Caco-2 (cell line): Measurements from ENCODE around the gene TNP2. TPM values are rescaled to one million over a fixed set of nuclear protein-coding genes. Genes with fewer than 3 reads are reported as not detected.

Experiments used
- BruUV-seq: library from RNA; stranded (reverse); fragments of 400-500 nt; replicated peaks from 2 replicates; lab custom pipeline; 2021; lab: Mats Ljungman, UMichigan
- CTCF ChIA-PET: fragments of 300-600 bp; sonication (Branson Sonifier 250); formaldehyde crosslinking; loops from one replicate; lab custom pipeline; 2022; ENCODE audit warnings: antibody characterized with exemption; lab: Charles Lee
- POLR2A ChIA-PET: fragments of 300-600 bp; sonication (Branson Sonifier 250); formaldehyde crosslinking; loops from one replicate; lab custom pipeline; 2022; ENCODE audit warnings: antibody characterized with exemption; lab: Charles Lee
- DNase-seq, 2 experiments: peaks; one replicate each; pipeline versions ENCODE4 v3.0.0 to v3.0.0-alpha.2; 2020 to 2022
- H3K27me3 ChIP-seq: replicated peaks from 2 replicates; pipeline ENCODE4 v1.6.0; 2011; ENCODE audit warnings: low read length; ENCODE audit not compliant: control insufficient read depth, insufficient read depth
- H3K36me3 ChIP-seq: 2 replicates; pipeline ENCODE4 v1.5.1; 2011; ENCODE audit warnings: low read length; ENCODE audit not compliant: control insufficient read depth, insufficient read depth
- H3K4me1 ChIP-seq: fragments of 250-450 bp; sonication (Bioruptor Pico); 2 replicates; pipeline ENCODE4 v1.5.1; 2020; ENCODE audit warnings: mild to moderate bottlenecking
- H3K4me3 ChIP-seq: 2 replicates; pipeline ENCODE4 v1.5.1; 2011; ENCODE audit warnings: low read depth, mild to moderate bottlenecking, control low read depth, low read length
- H3K9me3 ChIP-seq: fragments of 250-450 bp; sonication (Bioruptor Pico); 2 replicates; pipeline ENCODE4 v1.5.1; 2020; ENCODE audit warnings: mild to moderate bottlenecking, moderate library complexity
- H3K27ac Mint-ChIP-seq: one replicate; pipeline ENCODE4 v1.8.0; 2022; ENCODE audit warnings: mixed read lengths; ENCODE audit not compliant: unreplicated experiment
- H3K27me3 Mint-ChIP-seq: one replicate; pipeline ENCODE4 v1.8.0; 2022; ENCODE audit warnings: mixed read lengths; ENCODE audit not compliant: insufficient read depth, unreplicated experiment
- H3K36me3 Mint-ChIP-seq: one replicate; pipeline ENCODE4 v1.8.0; 2022; ENCODE audit warnings: mild to moderate bottlenecking, mixed read lengths; ENCODE audit not compliant: insufficient read depth, unreplicated experiment
- H3K4me1 Mint-ChIP-seq: one replicate; pipeline ENCODE4 v1.8.0; 2022; ENCODE audit warnings: low read depth, mixed read lengths; ENCODE audit not compliant: unreplicated experiment
- H3K4me3 Mint-ChIP-seq: one replicate; pipeline ENCODE4 v1.8.0; 2022; ENCODE audit warnings: mild to moderate bottlenecking, moderate library complexity, mixed read lengths; ENCODE audit not compliant: unreplicated experiment
- H3K9me3 Mint-ChIP-seq: one replicate; pipeline ENCODE4 v1.8.0; 2022; ENCODE audit warnings: mixed read lengths; ENCODE audit not compliant: unreplicated experiment
- CTCF ChIP-seq, 2 experiments: fragments of 200-600 bp in 1 of 2; IDR thresholded peaks; 1 replicate in 1 of 2; 2 replicates in 1 of 2; pipeline versions ENCODE4 v1.5.1 to v1.8.0; 2011 to 2022; ENCODE audit warnings: antibody characterized with exemption in 1 of 2, control low read depth in 1 of 2, inconsistent platforms in 1 of 2, low read depth in 1 of 2, low read length in 1 of 2, mild to moderate bottlenecking in 1 of 2, moderate library complexity in 1 of 2; ENCODE audit not compliant: insufficient read depth in 1 of 2, severe bottlenecking in 1 of 2, unreplicated experiment in 1 of 2
- intact Hi-C: fragments of 100-400 bp; cut with micrococcal nuclease; formaldehyde crosslinking; loops from one replicate; pipeline ENCODE4 v1.10.0; 2022; ENCODE audit not compliant: unreplicated experiment
- total RNA-seq: library from RNA; stranded (reverse); gene quantifications from 2 replicates; pipeline ENCODE4 v1.2.3, GENCODE V29; 2022

TNP2 gene
- total RNA-seq, 1 experiment from 2014 or later, result not detected

GRCh38 chr16:11295672-11296071 is 26.5 kb upstream of the TNP2 start:
- Mint-ChIP-seq H3K4me3 (no peak overlapping the region), H3K9me3 (no peaks in the 10 kb centered on the region), H3K4me1 (peaks cover 13% of the 10 kb centered on the region), H3K27ac (no peak overlapping the region), H3K36me3 (no peaks in the 10 kb centered on the region), H3K27me3 (no peaks in the 10 kb centered on the region)
- H3K4me1 ChIP-seq, result peaks cover 26% of the 10 kb centered on the region
- DNase-seq, result no peak
- ChIA-PET CTCF (no interaction called here), POLR2A (no interaction called here)
- intact Hi-C loops, result no loop called here
- H3K36me3 ChIP-seq, result no peaks in the 10 kb centered on the region
- no peaks in the 10 kb centered on the region for H3K27me3 ChIP-seq
- H3K4me3 ChIP-seq, result no peak overlapping the region
- TF ChIP-seq CTCF (IDR thresholded peaks at IDR 0.05; ENCODE audit: insufficient read depth in 1 of 2, low read depth in 1 of 2, low read length in 1 of 2, severe bottlenecking in 1 of 2, unreplicated experiment in 1 of 2), result no peak
- no TSS peak for BruUV-seq
- H3K9me3 ChIP-seq, result no peaks in the 10 kb centered on the region

- POLR2A ChIA-PET, result no interaction called here
- peaks cover 22% of the 10 kb centered on the region for H3K4me1 ChIP-seq
- H3K4me1 Mint-ChIP-seq, result peaks cover 18% of the 10 kb centered on the region
- no peak overlapping the region for H3K4me3 ChIP-seq
- H3K9me3 Mint-ChIP-seq, result no peaks in the 10 kb centered on the region
- BruUV-seq, result no TSS peak
- intact Hi-C loops, result no loop called here
- TF ChIP-seq CTCF (IDR thresholded peaks at IDR 0.05; ENCODE audit: insufficient read depth in 1 of 2, low read depth in 1 of 2, low read length in 1 of 2, severe bottlenecking in 1 of 2, unreplicated experiment in 1 of 2), result no peak
- no peaks in the 10 kb centered on the region for H3K36me3 ChIP-seq
- CTCF ChIA-PET, result interaction anchor here (0.6 to 1.5 kb wide), 4 partner anchors 37 to 367 kb away, joined by 3 to 5 read pairs (median 4); no protein-coding TSS in a partner anchor
- H3K27me3 Mint-ChIP-seq, result no peaks in the 10 kb centered on the region
- DNase-seq, result no peak
- no peaks in the 10 kb centered on the region for H3K27me3 ChIP-seq
- H3K27ac Mint-ChIP-seq, result no peak overlapping the region
- H3K4me3 Mint-ChIP-seq, result no peak overlapping the region
- H3K36me3 Mint-ChIP-seq, result no peaks in the 10 kb centered on the region
- no peaks in the 10 kb centered on the region for H3K9me3 ChIP-seq
Observed at GRCh38 chr16:11292076-11292748, 23.1 kb upstream of the TNP2 start.

GRCh38 chr16:11291091-11291703 is 22.1 kb upstream of the TNP2 start:
- Histone ChIP-seq H3K36me3 (no peaks in the 10 kb centered on the region), H3K9me3 (no peaks in the 10 kb centered on the region), H3K27me3 (no peaks in the 10 kb centered on the region), H3K4me3 (no peak overlapping the region), H3K4me1 (peaks cover 13% of the 10 kb centered on the region)
- peaks cover 18% of the 10 kb centered on the region for H3K4me1 Mint-ChIP-seq
- no peaks in the 10 kb centered on the region for H3K36me3 Mint-ChIP-seq
- H3K9me3 Mint-ChIP-seq, result no peaks in the 10 kb centered on the region
- peak overlapping the region; percentile 10 for H3K27ac Mint-ChIP-seq
- H3K4me3 Mint-ChIP-seq, result no peak overlapping the region
- POLR2A ChIA-PET, result interaction anchor here (1.2 kb wide), 1 partner anchor 35 kb away, joined by 6 read pairs; the partner anchor contains the start of gene SOCS1
- intact Hi-C loops, result no loop called here
- TF ChIP-seq CTCF (IDR thresholded peaks at IDR 0.05; ENCODE audit: insufficient read depth in 1 of 2, low read depth in 1 of 2, low read length in 1 of 2, severe bottlenecking in 1 of 2, unreplicated experiment in 1 of 2), result no peak
- DNase-seq, result peak in 1 of 2 experiments; percentile 20
- CTCF ChIA-PET, result interaction anchor here (1.5 kb wide), 1 partner anchor 36 kb away, joined by 5 read pairs; no protein-coding TSS in a partner anchor
- no peaks in the 10 kb centered on the region for H3K27me3 Mint-ChIP-seq
- no TSS peak for BruUV-seq
